PFSK-1 (cell line): ENCODE results near the gene LEMD2.

Experiments
- POLR2AphosphoS5 ChIP-seq: IDR thresholded peaks from 2 replicates; pipeline ENCODE4 v1.6.1; 2012; ENCODE audit warnings: low read depth, mild to moderate bottlenecking, control low read depth, low read length, moderate library complexity
- TAF1 ChIP-seq: IDR thresholded peaks from 2 replicates; pipeline ENCODE4 v1.6.1; 2012; ENCODE audit warnings: low read length, control low read depth, borderline replicate concordance; ENCODE audit not compliant: insufficient read depth

DNA sequence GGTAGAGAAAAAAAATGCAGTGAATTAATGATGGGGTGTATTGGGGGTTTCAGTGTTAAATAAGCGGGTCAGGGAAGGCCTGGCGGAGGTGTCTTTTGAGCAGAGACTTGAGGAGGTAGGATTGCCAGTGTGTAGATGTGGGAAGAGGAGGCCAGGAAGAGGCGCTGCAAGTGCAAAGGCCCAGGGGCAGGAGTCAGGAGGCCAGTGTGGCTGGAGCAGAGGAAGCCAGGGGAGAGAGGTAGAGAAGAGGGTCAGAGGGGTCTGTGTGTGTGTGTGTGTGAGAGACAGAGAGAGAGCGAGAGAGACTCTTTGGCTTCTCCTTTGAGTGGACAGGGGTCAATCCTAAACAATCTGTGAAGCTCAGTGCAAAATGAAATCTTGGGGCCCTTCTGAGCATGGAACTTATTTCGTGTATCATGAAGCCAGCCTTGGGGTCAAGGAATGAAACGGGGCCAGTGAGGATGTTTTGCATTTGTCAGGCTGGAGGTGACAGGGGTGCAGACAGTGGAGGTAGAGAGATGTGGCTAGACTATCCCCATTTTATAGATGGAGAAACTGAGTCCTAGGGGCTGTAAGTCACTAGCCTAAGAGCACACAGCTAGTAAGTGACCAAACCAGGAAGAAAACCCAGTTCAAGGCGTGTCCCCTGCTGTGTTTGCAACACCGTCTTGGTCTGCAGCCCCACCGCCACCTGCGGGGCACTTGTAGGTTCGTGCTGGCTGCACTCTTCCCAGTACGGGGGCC is 32.5 kb downstream of the LEMD2 start:
- TF ChIP-seq POLR2AphosphoS5 (no peak), TAF1 (no peak)
